NB4 (cell line): ENCODE results near the gene ACMSD.

Experiments used
- CTCF ChIP-seq: IDR thresholded peaks from one replicate; pipeline ENCODE4 v1.5.1; 2012; ENCODE audit warnings: low read depth, low read length
- MAX ChIP-seq: IDR thresholded peaks from 2 replicates; pipeline ENCODE4 v1.6.1; 2011; ENCODE audit warnings: low read depth, low read length
- POLR2A ChIP-seq: IDR thresholded peaks from 2 replicates; pipeline ENCODE4 v1.6.1; 2011; ENCODE audit warnings: mild to moderate bottlenecking; ENCODE audit not compliant: insufficient read length; ENCODE audit errors: extremely low read depth

DNA sequence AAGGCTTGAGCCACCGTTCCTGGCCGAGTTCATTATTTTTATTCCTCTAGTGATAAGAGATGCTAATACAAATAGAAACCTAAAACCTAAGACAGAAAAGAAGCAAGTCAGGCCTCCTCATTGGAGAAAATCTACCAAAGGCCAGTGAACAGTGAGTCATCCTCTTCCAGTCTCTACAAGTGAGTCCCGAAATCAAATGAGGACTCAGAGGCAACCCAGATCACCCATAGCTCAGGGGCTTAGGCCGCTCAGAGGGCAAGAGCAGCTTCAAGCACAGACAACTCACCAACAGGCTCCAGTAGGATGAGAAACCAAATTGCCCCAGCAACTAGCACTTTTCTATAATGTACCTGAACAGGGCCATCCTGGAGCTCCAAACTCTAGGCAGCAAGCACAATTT lies 42.7 kb upstream of the ACMSD start:
- TF ChIP-seq POLR2A: no peak
- no peak for TF ChIP-seq CTCF
- no peak for TF ChIP-seq MAX
